ENCODE measurements around the gene RXFP3.
"Not testable (repeated sequence)": the region's sequence is repeated elsewhere in the genome, so short reads cannot be mapped to it uniquely, and the experiment has no call there.

The RXFP3 gene

GRCh38 chr5:33936004-33936380 is 194 bp upstream of the RXFP3 start:
- peak; percentile 25 for DNase-seq

GRCh38 chr5:33937017-33937706 is 976 bp downstream of the RXFP3 start:
- DNase-seq, result no peak

- DNase-seq, result no peak
These were observed 1.7 kb downstream of the RXFP3 start for GRCh38 chr5:33937707-33938506.

GRCh38 chr5:33938507-33938796 is 2.3 kb downstream of the RXFP3 start:
- no peak for DNase-seq

GRCh38 chr5:33938881-33939280 is 2.7 kb downstream of the RXFP3 start:
- no peak for DNase-seq

- DNase-seq, result no peak
These were observed 3.5 kb downstream of the RXFP3 start for GRCh38 chr5:33939556-33940262.

- DNase-seq, result no peak
These were observed 4.9 kb downstream of the RXFP3 start for GRCh38 chr5:33941090-33941489.

GRCh38 chr5:33944543-33945132 is 8.5 kb downstream of the RXFP3 start:
- DNase-seq, result no peak

GRCh38 chr5:33952175-33952574 is 16.0 kb downstream of the RXFP3 start:
- DNase-seq, result not testable (repeated sequence)

- no peak for DNase-seq
These were observed 21.5 kb downstream of the RXFP3 start for GRCh38 chr5:33957577-33958150.

GRCh38 chr5:33958176-33958575 is 22.0 kb downstream of the RXFP3 start:
- no peak for DNase-seq

GRCh38 chr5:33964132-33964700 is 28.0 kb downstream of the RXFP3 start:
- no peak for DNase-seq

- no peak for DNase-seq
These were observed 30.6 kb downstream of the RXFP3 start for GRCh38 chr5:33966805-33967204.

- peak; percentile 87 for DNase-seq
These were observed 32.2 kb downstream of the RXFP3 start for GRCh38 chr5:33968211-33969005.

GRCh38 chr5:33969572-33970452 is 33.6 kb downstream of the RXFP3 start:
- DNase-seq, result peak; percentile 66

GRCh38 chr5:33973271-33973670 is 37.1 kb downstream of the RXFP3 start:
- no peak for DNase-seq

GRCh38 chr5:33975852-33976251 is 39.7 kb downstream of the RXFP3 start:
- no peak for DNase-seq

GRCh38 chr5:33976307-33976706 is 40.1 kb downstream of the RXFP3 start:
- DNase-seq, result no peak

- DNase-seq, result no peak
These were observed 42.1 kb downstream of the RXFP3 start for GRCh38 chr5:33978306-33978705.

- no peak for DNase-seq
These were observed 43.8 kb downstream of the RXFP3 start for GRCh38 chr5:33980030-33980429.
